Neural cell (in vitro differentiated cells): Measurements from ENCODE around the gene KRT83. TPM values are rescaled to one million over a fixed set of nuclear protein-coding genes. Genes with fewer than 3 reads are reported as not detected.

Source experiments
- H2AFZ ChIP-seq: fragments of 200-600, 300-800 bp; sonication (generic), shearing (Covaris generic); 2 replicates; pipeline ENCODE4 v1.6.0; 2014; ENCODE audit warnings: low read depth, mild to moderate bottlenecking, antibody characterized with exemption, low read length, moderate library complexity
- H3F3A ChIP-seq: fragments of 200-600 bp; shearing (Covaris generic); 2 replicates; pipeline ENCODE4 v1.6.1; 2016; ENCODE audit warnings: mild to moderate bottlenecking, moderate library complexity, mixed read lengths, antibody characterized with exemption, low read length; ENCODE audit not compliant: insufficient read depth, poor library complexity, severe bottlenecking
- H3K27ac ChIP-seq: fragments of 200-600, 300-800 bp; sonication (generic), shearing (Covaris generic); 2 replicates; pipeline ENCODE4 v1.5.1; 2014; ENCODE audit warnings: mild to moderate bottlenecking, low read length, moderate library complexity
- H3K27me3 ChIP-seq: fragments of 300-800, 200-600 bp; sonication (generic), shearing (Covaris generic); 2 replicates; pipeline ENCODE4 v1.6.0; 2014; ENCODE audit warnings: mild to moderate bottlenecking, low read depth, low read length, moderate library complexity; ENCODE audit not compliant: insufficient read depth
- H3K36me3 ChIP-seq: fragments of 300-800, 200-600 bp; sonication (generic), shearing (Covaris generic); 2 replicates; pipeline ENCODE4 v1.5.1; 2014; ENCODE audit warnings: mild to moderate bottlenecking, antibody characterized with exemption, low read length, moderate library complexity; ENCODE audit not compliant: insufficient read depth
- H3K4me2 ChIP-seq: fragments of 300-800, 200-600 bp; sonication (generic), shearing (Covaris generic); 2 replicates; pipeline ENCODE4 v1.6.0; 2014; ENCODE audit warnings: mild to moderate bottlenecking, low read length
- H3K4me3 ChIP-seq: fragments of 300-800, 200-600 bp; sonication (generic), shearing (Covaris generic); 2 replicates; pipeline ENCODE4 v1.5.1; 2014; ENCODE audit warnings: mild to moderate bottlenecking, low read length, moderate library complexity
- H3K79me2 ChIP-seq: fragments of 200-600 bp; shearing (Covaris generic); replicated peaks from 2 replicates; pipeline ENCODE4 v1.6.0; 2014; ENCODE audit warnings: mild to moderate bottlenecking, low read length, moderate library complexity; ENCODE audit not compliant: insufficient read depth
- H3K9ac ChIP-seq: fragments of 300-800, 200-600 bp; sonication (generic), shearing (Covaris generic); 2 replicates; pipeline ENCODE4 v1.6.1; 2016; ENCODE audit warnings: mild to moderate bottlenecking, low read length, mixed read lengths
- H3K9me2 ChIP-seq: fragments of 200-600 bp; shearing (Covaris generic); 2 replicates; pipeline ENCODE4 v1.6.1; 2016; ENCODE audit warnings: mild to moderate bottlenecking, low read length, mixed read lengths; ENCODE audit not compliant: insufficient read depth
- H3K9me3 ChIP-seq: fragments of 200-600, 300-800 bp; sonication (generic), shearing (Covaris generic); 2 replicates; pipeline ENCODE4 v1.6.1; 2016; ENCODE audit warnings: mild to moderate bottlenecking, mixed run types, low read length, moderate library complexity, mixed read lengths
- H4K20me1 ChIP-seq: fragments of 200-600 bp; shearing (Covaris generic); 2 replicates; pipeline ENCODE4 v1.6.1; 2016; ENCODE audit warnings: mild to moderate bottlenecking, mixed run types; ENCODE audit not compliant: insufficient read depth
- EP300 ChIP-seq: fragments of 450-650 bp; conservative IDR thresholded peaks from 2 replicates; pipeline ENCODE4 v1.6.1; 2014; ENCODE audit warnings: antibody characterized with exemption, mild to moderate bottlenecking, moderate library complexity; ENCODE audit not compliant: poor library complexity, severe bottlenecking
- EZH2 ChIP-seq: fragments of 200-600, 300-800 bp; shearing (Covaris generic), sonication (generic); IDR thresholded peaks from 2 replicates; pipeline ENCODE4 v1.6.1; 2014; ENCODE audit warnings: antibody characterized with exemption, low read length, borderline replicate concordance, mild to moderate bottlenecking; ENCODE audit not compliant: insufficient read depth, poor library complexity, severe bottlenecking
- MXI1 ChIP-seq: fragments of 450-650 bp; conservative IDR thresholded peaks from 2 replicates; pipeline ENCODE4 v1.6.1; 2014; ENCODE audit warnings: antibody characterized with exemption, mild to moderate bottlenecking; ENCODE audit not compliant: poor library complexity, severe bottlenecking
- POLR2AphosphoS5 ChIP-seq: IDR thresholded peaks from 2 replicates; pipeline ENCODE4 v1.6.1; 2012
- RAD21 ChIP-seq: fragments of 450-650 bp; conservative IDR thresholded peaks from 2 replicates; pipeline ENCODE4 v1.6.1; 2014; ENCODE audit warnings: antibody characterized with exemption, mild to moderate bottlenecking, moderate library complexity
- REST ChIP-seq: IDR thresholded peaks from 2 replicates; pipeline ENCODE4 v1.6.1; 2012; ENCODE audit warnings: borderline replicate concordance
- SMC3 ChIP-seq: fragments of 450-650 bp; conservative IDR thresholded peaks from 2 replicates; pipeline ENCODE4 v1.6.1; 2014; ENCODE audit warnings: antibody characterized with exemption, mild to moderate bottlenecking, moderate library complexity; ENCODE audit not compliant: poor library complexity
- TAF1 ChIP-seq: IDR thresholded peaks from 2 replicates; pipeline ENCODE4 v1.6.1; 2012; ENCODE audit warnings: low read depth
- polyA plus RNA-seq: library from polyadenylated mRNA; depleted of rRNA; stranded (reverse); fragments of >200 nt; gene quantifications from 2 replicates; pipeline ENCODE4 v1.2.3, GENCODE V29; 2014
- TF ChIP-seq, protein P1 (sequence below): fragments of 450-650 bp; IDR thresholded peaks from 2 replicates; pipeline ENCODE4 v1.5.1; 2014; ENCODE audit warnings: antibody characterized with exemption, mild to moderate bottlenecking, moderate library complexity; ENCODE audit not compliant: poor library complexity, severe bottlenecking

Gene KRT83
- polyA plus RNA-seq, 1 donor from 2014 or later = not detected

DNA sequence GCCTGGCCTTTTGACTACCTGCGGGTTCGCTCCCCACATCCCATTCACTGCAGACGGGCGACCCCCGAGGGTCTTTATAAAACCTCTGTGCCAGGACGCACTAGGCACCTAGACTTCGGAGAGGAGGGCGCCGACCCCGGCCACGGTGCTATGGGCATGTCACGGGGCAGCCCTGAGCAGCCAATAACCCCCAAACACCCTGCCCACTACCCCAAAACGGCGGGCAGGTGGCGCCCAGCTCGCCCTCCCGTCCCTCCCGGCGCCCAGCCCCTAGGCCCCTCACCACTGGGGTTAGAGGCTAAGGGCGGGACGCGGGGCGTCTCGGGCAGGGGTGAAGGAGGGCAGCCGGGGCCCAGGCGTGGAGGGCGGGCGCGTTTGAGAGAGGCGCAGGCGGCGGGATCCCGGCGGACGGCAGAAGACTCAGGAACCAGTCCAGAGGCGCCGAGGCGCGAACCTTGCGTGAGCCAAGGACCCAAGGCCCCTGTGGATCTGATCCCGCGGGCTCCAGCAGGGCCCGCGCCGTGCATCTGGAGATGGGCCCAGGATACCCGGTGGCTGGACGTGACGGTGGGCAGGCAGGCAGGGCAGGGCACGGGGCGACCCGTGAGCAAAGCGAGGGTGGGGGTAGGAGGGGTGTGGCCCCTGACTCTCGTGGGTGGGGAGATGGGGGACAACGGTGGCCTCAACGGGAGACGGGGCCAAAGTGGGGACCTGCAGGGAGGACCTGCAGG is 35.0 kb upstream of the KRT83 start:
- Histone ChIP-seq H3K79me2 (no peaks in the 10 kb centered on the region), H3K9me2 (no peaks in the 10 kb centered on the region), H3K27me3 (no peaks in the 10 kb centered on the region), H3F3A (no peaks in the 10 kb centered on the region), H3K36me3 (no peaks in the 10 kb centered on the region), H3K4me3 (no peak overlapping the region), H3K4me2 (no peak overlapping the region), H3K9ac (no peak overlapping the region), H4K20me1 (no peaks in the 10 kb centered on the region), H3K27ac (no peak overlapping the region), H3K9me3 (no peaks in the 10 kb centered on the region), H2AFZ (no peak overlapping the region)
- TF ChIP-seq EZH2 = no peak
- no peak for TF ChIP-seq SMC3
- TF ChIP-seq REST = no peak
- TF ChIP-seq TAF1 = no peak
- TF ChIP-seq RAD21 = no peak
- TF ChIP-seq, protein P1, sequence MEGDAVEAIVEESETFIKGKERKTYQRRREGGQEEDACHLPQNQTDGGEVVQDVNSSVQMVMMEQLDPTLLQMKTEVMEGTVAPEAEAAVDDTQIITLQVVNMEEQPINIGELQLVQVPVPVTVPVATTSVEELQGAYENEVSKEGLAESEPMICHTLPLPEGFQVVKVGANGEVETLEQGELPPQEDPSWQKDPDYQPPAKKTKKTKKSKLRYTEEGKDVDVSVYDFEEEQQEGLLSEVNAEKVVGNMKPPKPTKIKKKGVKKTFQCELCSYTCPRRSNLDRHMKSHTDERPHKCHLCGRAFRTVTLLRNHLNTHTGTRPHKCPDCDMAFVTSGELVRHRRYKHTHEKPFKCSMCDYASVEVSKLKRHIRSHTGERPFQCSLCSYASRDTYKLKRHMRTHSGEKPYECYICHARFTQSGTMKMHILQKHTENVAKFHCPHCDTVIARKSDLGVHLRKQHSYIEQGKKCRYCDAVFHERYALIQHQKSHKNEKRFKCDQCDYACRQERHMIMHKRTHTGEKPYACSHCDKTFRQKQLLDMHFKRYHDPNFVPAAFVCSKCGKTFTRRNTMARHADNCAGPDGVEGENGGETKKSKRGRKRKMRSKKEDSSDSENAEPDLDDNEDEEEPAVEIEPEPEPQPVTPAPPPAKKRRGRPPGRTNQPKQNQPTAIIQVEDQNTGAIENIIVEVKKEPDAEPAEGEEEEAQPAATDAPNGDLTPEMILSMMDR = no peak
- TF ChIP-seq MXI1 = no peak
- TF ChIP-seq POLR2AphosphoS5 = no peak
- no peak for TF ChIP-seq EP300

GRCh38 chr12:52355176-52355575 is 34.0 kb upstream of the KRT83 start:
- no peak overlapping the region for H3K9ac ChIP-seq
- no peaks in the 10 kb centered on the region for H3K9me3 ChIP-seq
- no peaks in the 10 kb centered on the region for H4K20me1 ChIP-seq
- H3K27me3 ChIP-seq = no peaks in the 10 kb centered on the region
- H3K4me2 ChIP-seq = no peak overlapping the region
- no peaks in the 10 kb centered on the region for H3K9me2 ChIP-seq
- H3K79me2 ChIP-seq = no peaks in the 10 kb centered on the region
- no peak overlapping the region for H3K4me3 ChIP-seq
- H2AFZ ChIP-seq = no peak overlapping the region
- TF ChIP-seq POLR2AphosphoS5 (no peak), EP300 (no peak), TAF1 (no peak), REST (no peak), SMC3 (no peak), RAD21 (no peak), EZH2 (no peak), MXI1 (no peak)
- TF ChIP-seq, protein P1 = no peak
- H3K36me3 ChIP-seq = no peaks in the 10 kb centered on the region
- H3F3A ChIP-seq = no peaks in the 10 kb centered on the region
- no peak overlapping the region for H3K27ac ChIP-seq
